ENCODE data around the gene TAF5. TPM values are rescaled to one million over a fixed set of nuclear protein-coding genes. Genes with fewer than 3 reads are reported as not detected.

Gene TAF5
- total RNA-seq, 6 experiments from 2014 or later = 2.7 to 4.0 (median 3.8) TPM

GRCh38 chr10:103396067-103396788 lies 28.5 kb downstream of the TAF5 start, which contains the start of the genes ATP5MK and PDCD11:
TSS of gene ATP5MK (minus strand) at chr10:103396475. CDS start at chr10:103392457, 4,018 bp downstream.
TSS of gene PDCD11 (plus strand) at chr10:103396626. CDS start at chr10:103398427, 1,801 bp downstream.
- DNase-seq = peak; percentile 99
- peak within 1 kb of the TSS; percentile 97 for H3K4me3 Mint-ChIP-seq
- peak; percentile 37 for TF ChIP-seq CTCF (IDR thresholded peaks at IDR 0.05)
- H3K4me1 Mint-ChIP-seq (ENCODE audit: low read depth) = peaks cover 44% of the 10 kb centered on the region
- peak within 1 kb of the TSS; percentile 97 for H3K27ac Mint-ChIP-seq
- H3K27me3 Mint-ChIP-seq (ENCODE audit: insufficient read depth) = no peaks in the 10 kb centered on the region; the same call in 1 of the 2 replicates
- peaks cover 58% of the 10 kb centered on the region for H3K36me3 Mint-ChIP-seq (ENCODE audit: low read depth)
- no peaks in the 10 kb centered on the region for H3K9me3 Mint-ChIP-seq

- Mint-ChIP-seq H3K4me3 (peak overlapping the region; percentile 97), H3K27me3 (ENCODE audit: insufficient read depth) (no peaks in the 10 kb centered on the region; the same call in 1 of the 2 replicates), H3K36me3 (ENCODE audit: low read depth) (peaks cover 58% of the 10 kb centered on the region), H3K4me1 (ENCODE audit: low read depth) (peaks cover 44% of the 10 kb centered on the region), H3K9me3 (no peaks in the 10 kb centered on the region), H3K27ac (peak overlapping the region; percentile 97)
- TF ChIP-seq CTCF (IDR thresholded peaks at IDR 0.05) = no peak; the same call in 1 of the 2 replicates
- DNase-seq = no peak
Observed at GRCh38 chr10:103396789-103397087, 29.0 kb downstream of the TAF5 start.

DNA sequence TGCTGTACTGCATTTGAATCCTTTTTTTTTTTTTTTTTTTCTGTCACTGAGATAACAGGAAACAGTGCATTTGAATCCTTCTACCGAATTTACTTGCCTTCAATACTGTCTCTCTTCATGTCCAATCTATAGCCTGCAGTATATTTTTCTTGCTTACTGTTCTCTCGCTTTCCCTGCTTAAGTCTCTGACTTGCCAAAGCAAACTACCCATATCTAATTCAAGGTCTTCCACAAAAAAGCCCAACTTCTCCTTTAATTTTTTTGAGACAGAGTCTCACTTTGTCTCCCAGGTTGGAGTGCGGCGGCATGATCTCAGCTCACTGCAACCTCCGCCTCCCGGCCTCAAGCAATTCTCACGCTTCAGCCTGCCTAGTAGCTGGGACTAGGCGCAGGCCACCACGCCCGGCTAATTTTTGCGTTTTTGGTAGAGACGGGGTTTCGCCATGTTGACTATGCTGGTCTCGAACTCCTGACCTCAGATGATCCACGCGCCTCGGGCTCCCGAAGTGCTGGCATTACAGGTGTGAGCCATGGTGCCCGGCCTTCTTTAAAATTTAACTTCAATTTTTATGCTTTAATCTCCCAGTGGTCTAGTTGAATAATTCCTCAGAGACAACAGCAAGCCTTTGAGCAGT lies 29.5 kb downstream of the TAF5 start:
- Mint-ChIP-seq H3K36me3 (ENCODE audit: low read depth) (peaks cover 58% of the 10 kb centered on the region), H3K27ac (peak overlapping the region; percentile 97), H3K9me3 (no peaks in the 10 kb centered on the region), H3K4me1 (ENCODE audit: low read depth) (peaks cover 44% of the 10 kb centered on the region), H3K4me3 (peak overlapping the region; percentile 97), H3K27me3 (ENCODE audit: insufficient read depth) (no peaks in the 10 kb centered on the region; the same call in 1 of the 2 replicates)
- no peak for DNase-seq
- TF ChIP-seq CTCF (IDR thresholded peaks at IDR 0.05) = no peak

- Mint-ChIP-seq H3K4me3 (no peak overlapping the region), H3K27me3 (ENCODE audit: insufficient read depth) (peaks cover 2% of the 10 kb centered on the region; the same call in 1 of the 2 replicates), H3K36me3 (ENCODE audit: low read depth) (peaks cover 31% of the 10 kb centered on the region), H3K4me1 (ENCODE audit: low read depth) (no peaks in the 10 kb centered on the region), H3K27ac (no peak overlapping the region), H3K9me3 (no peaks in the 10 kb centered on the region)
- DNase-seq = no peak
- no peak for TF ChIP-seq CTCF (IDR thresholded peaks at IDR 0.05)
Observed at GRCh38 chr10:103413564-103413963, 45.8 kb downstream of the TAF5 start.

- DNase-seq = no peak
- Mint-ChIP-seq H3K27me3 (ENCODE audit: insufficient read depth) (peaks cover 2% of the 10 kb centered on the region; the same call in 1 of the 2 replicates), H3K27ac (no peak overlapping the region), H3K9me3 (no peaks in the 10 kb centered on the region), H3K36me3 (ENCODE audit: low read depth) (peaks cover 31% of the 10 kb centered on the region), H3K4me3 (no peak overlapping the region), H3K4me1 (ENCODE audit: low read depth) (no peaks in the 10 kb centered on the region)
- no peak for TF ChIP-seq CTCF (IDR thresholded peaks at IDR 0.05)
Observed at GRCh38 chr10:103415581-103415980, 47.8 kb downstream of the TAF5 start.

All from HFFc6 (cell line).